Posterior vena cava (tissue), 2 donors: ENCODE results near the gene ABI1. TPM values are rescaled to one million over a fixed set of nuclear protein-coding genes. Genes with fewer than 3 reads are reported as not detected.
"Not testable (repeated sequence)": the region's sequence is repeated elsewhere in the genome, so short reads cannot be mapped to it uniquely, and the experiment has no call there.

ENCODE experiments used
- DNase-seq: peaks from one replicate; pipeline ENCODE4 v3.0.0-alpha.2; 2020; ENCODE audit warnings: low spot score
- intact Hi-C, 2 donors: fragments of 100-400 bp; cut with DNase I; formaldehyde crosslinking; loops; one replicate each; pipeline versions ENCODE4 v1.14.1 to v1.14.2; 2022 to 2023
- total RNA-seq, 2 donors: library from RNA; stranded (reverse); fragmentation: NEBNext Ultra II Directional; extraction: Animal tissue kit (Norgen Biotek cat#: 25700); gene quantifications; one replicate each; pipeline ENCODE4 v1.2.1, GENCODE V29; 2021
- donor health status: DM: yes; HTN: yes; CAD: no.
- donor health status: DM: yes; HTN: yes; CAD: no.

The ABI1 gene
- total RNA-seq, 2 donors from 2014 or later: 42.6 to 50.1 TPM

DNA sequence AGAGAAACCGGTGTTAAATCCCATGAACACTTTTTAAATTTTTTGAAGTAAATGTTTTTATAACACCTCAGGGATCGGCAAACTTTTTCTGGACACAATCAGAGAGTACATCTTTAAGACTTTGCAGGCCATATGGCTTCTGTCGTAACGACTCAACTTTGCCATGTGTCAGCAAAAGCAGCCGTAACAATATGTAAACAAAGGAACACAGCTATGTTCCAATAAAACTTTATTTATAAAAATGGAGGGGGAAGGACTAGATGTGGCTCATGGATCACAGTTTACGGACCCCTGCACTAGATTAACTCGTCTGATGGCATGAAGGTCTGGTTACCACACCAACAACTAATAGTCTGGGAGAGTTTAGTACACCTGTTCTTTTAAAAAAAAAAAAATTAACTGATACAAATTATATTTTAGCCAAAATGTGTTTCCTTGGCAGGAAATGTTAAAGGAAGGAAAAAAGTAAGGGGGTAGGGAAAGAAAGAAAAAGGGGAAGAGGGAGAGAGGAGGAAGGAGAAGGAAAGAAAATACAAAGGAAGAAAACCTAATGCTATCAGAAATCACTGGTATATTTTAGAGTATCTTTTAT, 50.2 kb downstream of the ABI1 start:
- intact Hi-C loops: no loop called here
- no peak for DNase-seq

DNA sequence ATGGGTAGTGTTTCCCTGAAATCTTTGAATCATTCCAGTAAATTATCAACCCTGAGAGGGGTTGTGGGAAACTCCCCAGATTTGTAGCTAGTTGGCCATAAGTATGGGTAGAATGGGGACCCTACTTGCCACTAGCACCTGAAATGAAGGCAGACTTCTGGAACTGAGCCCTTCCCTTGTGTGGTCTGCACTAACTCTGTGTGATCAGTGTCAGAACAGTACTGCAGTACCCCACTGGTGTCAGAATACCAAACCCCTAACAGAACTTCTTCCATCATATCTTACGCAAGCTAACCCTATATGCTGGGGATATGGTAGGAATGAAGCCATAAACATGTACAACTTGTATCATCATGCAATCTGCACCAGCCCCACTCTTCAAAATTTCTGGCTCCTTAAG, 50.8 kb downstream of the ABI1 start:
- intact Hi-C loops: no loop called here
- DNase-seq: no peak

DNA sequence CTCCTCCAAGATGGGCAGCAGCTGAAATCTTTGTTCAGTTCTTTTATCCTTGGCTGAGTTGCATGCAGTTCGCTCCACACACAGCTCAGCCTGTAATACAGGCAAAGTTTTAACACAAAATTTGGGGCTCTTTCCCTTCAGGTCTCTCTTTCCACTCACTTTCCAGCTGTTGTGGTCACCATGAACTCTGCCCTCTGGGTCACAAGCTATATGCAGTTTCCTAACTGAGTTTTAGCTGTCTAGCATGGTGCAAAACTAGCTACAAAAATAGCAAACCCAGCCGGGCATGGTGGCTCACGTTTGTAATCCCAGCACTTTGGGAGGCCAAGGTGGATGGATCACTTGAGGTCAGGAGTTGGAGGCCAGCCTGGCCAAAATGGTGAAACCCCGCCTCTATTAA, 53.2 kb downstream of the ABI1 start:
- intact Hi-C loops: no loop called here
- no peak for DNase-seq

DNA sequence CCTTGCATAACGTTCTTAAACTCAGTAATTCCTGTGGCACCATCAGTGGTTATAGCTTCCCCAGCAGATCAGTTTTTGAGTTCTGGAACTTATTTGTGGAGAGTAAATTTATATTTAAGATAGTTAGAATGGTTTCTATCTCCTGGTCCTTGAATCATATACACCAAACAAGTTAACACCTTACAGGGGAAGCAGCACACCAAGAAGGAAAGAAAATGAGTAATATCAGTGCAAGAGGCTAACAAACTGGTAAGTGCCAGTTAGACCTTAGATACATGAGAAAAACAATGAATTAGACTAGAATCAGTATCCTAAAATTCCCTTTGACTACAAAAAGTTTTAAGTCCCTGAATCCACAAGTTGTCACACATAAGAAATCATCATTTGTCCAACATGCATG, 54.2 kb downstream of the ABI1 start:
- intact Hi-C loops: no loop called here
- DNase-seq: no peak

DNA sequence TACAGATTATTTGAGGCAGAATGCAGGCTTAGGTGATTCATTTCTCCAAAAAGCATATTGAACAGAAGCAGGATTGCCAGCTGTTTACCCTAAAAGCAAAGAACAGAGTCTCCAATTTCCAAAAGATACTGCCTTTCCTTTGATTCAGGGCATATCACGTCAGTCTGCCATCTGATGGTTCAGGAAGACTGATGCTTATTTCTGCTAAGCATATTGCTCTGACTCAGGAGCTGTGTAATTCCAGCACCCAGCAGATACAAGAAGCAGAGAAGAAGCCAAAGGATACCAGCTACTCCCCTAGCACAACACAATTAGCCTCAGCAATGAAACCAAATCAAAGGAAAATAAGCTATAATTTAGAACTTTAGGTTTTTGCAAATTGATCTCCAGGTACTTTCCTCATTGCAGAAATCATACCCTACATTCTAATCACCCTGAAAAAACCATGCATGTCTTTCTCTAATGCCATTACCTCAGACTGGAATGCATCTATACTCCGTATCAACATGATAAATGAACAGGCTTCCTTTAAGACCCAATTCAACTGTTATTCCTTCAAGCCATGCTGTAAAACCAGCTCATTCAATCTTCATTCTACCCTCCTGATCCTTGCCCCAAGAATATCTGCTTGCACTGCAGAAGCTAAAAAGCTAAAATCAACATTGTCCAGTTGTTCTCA, 55.1 kb downstream of the ABI1 start:
- intact Hi-C loops: no loop called here
- DNase-seq: no peak

DNA sequence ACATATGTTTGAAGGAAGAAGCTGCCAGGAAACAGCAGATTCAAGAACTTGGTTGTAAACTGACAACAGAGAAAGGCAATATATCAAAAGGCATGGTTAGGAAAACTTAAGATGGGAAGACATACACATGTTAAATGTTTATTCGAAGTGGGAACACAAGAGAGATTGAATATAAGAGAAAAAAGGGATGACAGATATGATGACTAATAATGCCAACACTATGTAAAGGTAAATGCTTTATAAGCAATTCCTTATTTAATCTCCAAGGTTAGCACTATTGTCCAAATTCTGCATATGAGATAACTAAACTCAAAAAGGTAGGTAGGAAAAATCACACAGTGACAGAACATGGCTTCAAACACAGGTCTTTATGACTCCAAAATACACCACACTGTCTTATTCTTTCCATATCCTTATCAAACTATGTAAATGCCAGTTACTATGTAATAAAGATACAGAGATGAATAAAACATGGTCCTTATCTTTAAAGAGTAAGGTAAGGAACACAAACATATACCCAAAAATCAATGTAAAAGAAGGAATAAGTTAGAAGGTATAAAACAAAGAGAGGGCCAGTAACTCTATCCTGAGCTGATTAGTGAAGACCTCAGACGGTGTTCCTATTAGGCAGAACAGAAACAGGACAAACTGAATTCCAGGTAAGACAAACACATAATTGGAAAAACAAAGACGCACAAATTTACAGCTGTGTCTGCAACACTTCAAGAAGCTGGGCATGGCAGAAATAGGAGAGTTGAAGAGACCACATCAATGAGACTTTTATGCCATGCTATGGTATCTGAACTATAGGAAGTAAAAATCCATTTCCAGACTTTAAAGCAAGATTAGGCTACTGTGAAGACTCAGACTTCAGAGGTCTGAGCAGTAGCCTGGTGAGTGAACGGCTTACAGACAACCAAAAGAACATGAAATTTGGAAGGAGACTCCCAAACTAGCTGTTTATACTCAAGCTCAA, 56.1 kb downstream of the ABI1 start:
- intact Hi-C loops: no loop called here
- no peak for DNase-seq

DNA sequence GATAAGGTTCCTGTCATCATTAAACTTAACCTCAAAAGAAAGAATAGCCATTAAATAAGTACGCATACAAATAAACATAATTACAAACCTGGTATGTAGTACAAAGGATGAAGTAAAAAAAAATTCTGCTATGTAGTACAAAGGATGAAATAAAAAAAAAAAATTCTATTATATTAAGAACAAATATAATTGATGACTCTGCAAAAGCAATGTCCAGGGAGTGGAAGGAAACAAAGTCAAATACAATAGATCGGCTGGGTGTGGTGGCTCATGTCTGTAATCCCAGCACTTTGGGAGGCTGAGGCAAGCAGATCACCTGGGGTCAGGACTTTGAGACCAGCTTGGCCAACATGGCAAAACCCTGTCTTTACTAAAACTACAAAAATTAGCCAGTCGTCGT, 56.9 kb downstream of the ABI1 start:
- intact Hi-C loops: no loop called here
- no peak for DNase-seq

DNA sequence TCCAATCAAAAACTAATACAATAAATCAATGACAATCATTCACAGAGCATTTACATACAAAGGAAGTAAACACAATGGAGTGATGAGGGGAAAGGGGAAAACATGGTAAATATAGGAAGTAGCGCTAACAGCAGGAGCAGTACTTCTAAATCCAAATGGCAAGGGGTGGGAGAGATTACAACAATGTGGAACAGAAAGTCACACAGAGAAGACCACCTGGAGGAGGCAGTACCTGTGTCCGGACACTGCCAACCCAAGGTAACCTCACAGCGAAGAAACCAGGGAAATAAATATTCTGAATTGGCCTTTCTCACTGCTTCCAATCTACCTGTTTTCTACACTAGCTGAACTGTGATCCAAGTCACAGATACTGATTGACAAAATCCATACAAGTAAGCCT, 58.2 kb downstream of the ABI1 start:
- intact Hi-C loops: no loop called here

DNA sequence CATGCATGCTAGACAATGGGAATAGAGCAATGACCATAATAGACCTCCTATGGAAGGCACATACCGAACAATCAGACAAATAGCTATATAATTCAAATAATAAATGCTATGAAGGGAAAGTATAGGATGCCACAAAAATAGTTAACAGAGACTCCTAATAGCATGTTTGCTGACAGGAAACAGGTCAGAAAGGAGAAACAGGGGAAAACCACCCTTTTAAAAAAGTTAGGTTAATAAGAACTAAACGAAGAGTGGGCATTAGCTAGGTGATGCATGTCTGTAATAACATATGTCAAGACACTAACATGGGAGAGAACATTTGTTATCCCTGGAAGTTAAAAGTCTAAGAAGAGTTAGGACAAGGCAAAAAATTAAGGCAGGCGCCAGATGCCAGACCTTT, 58.9 kb downstream of the ABI1 start:
- intact Hi-C loops: no loop called here
- DNase-seq: no peak

More for the DNA sequence above, 58.2 kb downstream of the ABI1 start:
- no peak for DNase-seq

DNA sequence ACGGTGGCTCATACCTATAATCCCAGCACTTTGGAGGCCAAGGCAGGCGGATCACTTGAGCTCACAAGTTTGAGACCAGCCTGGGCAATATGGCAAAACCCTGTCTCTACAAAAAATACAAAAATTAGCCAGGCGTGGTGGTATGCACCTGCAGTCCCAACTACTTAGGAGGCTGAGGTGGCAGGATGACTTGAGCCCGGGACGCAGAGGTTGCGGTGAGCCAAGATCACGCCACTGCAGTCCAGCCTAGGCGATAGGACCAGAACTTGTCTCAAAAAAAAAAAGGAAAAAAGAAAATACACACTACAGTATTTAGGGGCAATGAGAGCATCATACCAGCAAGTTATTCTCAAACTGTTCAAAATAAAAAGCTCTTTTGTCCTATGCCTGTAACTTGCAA, 59.5 kb downstream of the ABI1 start:
- intact Hi-C loops: no loop called here
- DNase-seq: no peak

DNA sequence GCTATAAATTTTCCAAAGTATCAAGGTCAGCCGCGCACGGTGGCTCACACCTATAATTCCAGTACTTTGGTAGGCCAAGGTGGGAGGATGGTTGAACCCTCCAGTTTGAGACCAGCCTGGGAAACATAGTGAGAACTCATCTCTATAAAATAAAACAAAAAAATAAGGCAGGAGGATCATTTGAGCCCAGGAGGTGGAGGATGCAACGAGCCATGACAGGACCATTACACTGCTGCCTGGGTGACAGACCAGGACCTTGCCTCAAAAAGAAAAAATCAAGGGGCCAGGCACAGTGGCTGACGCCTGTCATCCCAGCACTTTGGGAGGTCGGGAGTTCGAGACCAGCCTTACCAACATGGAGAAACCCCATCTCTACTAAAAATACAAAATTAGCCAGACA, 60.3 kb downstream of the ABI1 start:
- intact Hi-C loops: no loop called here
- no peak for DNase-seq

DNA sequence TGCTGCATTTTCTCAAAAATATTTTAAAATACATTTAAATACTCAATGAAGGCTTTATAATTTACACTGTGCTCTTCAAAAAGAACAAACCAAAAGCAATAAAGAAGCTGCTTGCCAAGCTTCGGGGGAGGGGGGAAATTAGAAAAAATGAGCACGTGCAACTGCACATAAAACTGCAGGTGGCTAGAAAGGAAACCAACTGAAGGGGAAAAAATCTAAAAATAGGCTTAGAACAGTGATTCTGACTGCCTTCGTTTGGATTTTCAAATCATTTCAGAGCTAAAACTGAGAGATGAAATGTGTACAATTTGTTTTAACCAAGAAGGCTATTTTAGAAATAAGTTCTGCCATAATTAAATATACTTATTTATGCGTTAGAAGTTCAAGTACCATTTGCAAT, 61.4 kb downstream of the ABI1 start:
- intact Hi-C loops: no loop called here

DNA sequence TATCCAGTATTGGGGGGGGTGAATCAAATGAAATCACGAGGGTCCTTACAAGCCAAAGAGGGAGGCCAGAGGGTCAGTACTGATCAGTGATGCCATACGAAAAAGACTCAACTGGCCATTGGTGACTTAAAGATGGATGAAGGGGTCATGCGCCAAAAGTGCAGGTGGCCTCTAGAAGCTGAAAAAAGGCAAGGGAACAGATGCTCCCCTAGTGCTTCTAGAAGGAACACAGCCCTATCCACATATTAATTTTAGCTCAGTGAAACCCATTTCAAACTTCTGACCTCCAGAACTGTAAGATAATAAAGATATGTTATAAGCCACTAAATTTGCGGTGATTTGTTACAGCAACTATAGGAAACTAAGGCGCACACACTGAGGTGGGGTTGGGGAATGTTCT, 62.5 kb downstream of the ABI1 start:
- DNase-seq: no peak
- intact Hi-C loops: no loop called here

More for the DNA sequence above, 61.4 kb downstream of the ABI1 start:
- no peak for DNase-seq

DNA sequence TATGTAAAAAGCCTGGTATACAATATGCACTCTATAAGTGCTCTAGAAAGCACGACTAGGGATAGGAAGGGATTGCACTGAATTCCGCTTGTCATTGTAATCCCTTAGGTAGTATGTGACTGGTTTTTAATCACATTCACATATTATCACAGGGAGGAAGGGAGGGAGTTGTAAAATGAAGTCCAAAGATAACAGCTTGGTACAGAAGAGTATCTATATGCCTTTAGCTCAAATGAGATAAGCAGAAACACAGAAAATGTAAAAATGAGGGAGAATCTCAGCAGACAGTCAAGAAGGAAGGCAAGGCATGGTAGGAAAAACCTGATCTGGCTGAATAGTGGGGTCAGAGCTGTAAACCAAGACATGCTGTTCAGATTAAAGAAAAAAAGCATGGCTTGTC, 63.4 kb downstream of the ABI1 start:
- no peak for DNase-seq
- intact Hi-C loops: no loop called here

DNA sequence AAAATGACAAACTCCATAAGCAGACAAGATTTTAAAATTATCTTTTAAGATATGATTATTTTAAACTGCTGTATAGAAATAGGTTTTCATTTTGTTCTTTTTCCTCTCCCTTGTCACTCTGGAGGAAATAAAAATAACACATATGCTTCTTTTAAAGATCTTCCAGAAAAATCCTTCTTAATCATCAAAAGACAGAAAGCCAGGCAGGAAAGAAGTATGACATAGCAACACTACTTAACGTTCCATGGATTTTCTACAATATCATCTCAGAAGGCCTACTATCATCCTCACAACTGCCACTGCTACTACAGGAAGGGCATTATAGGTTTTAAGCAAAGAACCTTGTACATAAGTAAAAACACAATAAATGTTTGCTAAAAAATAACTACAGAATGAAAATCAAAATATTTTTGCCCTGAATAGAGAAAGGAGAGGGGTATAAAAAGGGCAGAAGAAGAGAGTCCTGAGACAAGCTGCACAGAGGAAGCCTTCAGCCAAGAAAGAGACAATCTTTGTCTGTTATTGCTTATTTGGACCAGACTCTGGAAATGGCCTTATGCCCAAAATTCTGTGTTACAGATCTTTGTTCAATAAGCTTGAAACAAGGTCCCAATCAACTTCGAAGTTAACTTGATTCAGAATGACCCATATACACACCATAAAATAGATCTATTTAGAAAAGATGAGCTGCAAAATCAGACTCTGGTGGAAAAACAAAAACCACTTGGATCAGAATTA, 67.8 kb downstream of the ABI1 start:
- intact Hi-C loops: loop anchor here in 1 of 2 donors (5.0 kb wide), 1 partner anchor 451 kb away; no protein-coding TSS in a partner anchor
- no peak for DNase-seq

DNA sequence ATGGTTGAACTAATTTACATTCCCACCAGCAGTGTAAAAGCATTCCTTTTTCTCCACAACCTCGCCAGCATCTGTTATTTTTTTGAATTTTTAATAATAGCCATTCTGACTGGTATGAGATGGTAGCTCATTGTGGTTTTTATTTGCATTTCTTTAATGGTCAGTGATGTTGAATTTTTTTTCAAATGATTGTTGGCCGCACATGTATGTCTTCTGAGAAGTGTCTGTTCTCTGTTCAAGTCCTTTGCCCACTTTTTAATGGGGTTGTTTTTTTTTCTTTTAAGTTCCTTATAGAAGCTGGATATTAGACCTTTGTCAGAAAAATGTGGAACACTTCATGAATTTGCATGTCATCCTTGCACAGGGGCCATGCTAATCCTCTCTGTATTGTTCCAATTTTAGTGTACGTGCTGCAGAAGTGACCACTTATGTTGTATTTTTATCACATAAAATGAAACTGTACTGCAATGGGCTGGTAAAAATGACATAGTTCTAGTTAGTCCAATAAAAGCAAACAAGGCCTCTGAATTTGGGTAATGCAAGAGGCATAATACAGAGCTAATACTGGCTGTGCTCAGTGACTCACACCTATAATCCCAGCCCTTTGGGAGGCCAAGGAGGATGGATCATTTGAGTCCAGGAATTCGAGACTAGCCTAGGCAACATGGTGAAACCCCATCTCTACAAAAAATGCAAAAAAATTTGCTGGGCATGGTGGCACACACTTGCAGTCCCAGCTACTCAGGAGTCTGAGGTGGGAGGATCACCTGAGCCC, 70.3 kb downstream of the ABI1 start:
- DNase-seq: no peak
- intact Hi-C loops: loop anchor here in 1 of 2 donors (5.0 kb wide), 1 partner anchor 448 kb away; no protein-coding TSS in a partner anchor

DNA sequence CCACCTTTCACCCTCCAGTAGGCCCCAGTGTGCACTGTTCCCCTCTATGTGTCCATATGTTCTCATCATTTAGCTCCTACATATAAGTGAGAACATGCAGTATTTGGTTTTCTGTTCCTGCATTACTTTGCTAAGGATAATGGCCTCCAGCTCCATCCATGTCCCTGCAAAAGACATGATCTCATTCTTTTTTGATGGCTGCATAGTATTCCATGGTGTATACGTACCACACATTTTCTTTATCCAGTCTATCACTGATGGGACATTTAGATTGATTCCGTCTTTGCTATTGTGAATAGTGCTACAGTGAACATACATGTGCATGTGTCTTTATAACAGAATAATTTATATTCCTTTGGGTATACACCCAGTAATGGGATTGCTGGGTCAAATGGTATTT, 71.0 kb downstream of the ABI1 start:
- intact Hi-C loops: loop anchor here in 1 of 2 donors (5.0 kb wide), 1 partner anchor 447 kb away; no protein-coding TSS in a partner anchor
- not testable (repeated sequence) for DNase-seq

DNA sequence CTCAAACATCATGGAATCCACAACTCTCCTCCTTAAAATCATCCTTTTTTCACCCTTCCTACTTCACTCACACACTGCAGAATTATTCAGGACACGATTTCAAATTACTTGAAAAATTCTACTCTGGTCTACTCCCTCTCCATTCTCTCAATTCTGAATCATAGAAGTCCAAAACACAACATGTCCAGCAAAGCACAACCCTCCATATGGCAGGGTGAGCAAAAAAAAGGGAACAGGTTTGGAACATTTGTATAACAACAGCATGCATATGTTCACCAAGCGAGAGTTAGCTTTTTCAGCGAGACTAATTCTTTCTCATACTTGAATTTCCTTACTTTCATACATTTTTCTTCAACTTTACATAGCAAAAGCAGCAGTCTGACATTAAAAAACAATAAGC, 73.4 kb downstream of the ABI1 start:
- intact Hi-C loops: no loop called here
- no peak for DNase-seq

DNA sequence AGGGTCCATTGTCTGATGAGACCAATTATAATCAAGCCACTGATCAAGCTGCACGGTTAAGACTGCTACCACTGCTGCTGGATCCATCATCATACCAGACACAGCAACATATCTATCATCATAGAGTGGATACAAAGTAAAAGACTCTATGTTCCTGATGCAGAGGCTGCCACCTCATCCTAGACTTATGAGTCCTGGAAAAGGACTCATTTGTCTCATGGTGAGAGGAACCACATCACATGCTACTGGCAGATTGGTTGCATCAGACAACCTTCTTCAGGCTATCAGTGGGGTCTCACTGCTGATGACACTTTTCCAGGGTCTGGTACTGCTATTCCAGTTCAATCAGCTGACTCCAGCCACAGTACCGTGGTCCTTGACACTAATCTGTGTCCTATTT, 79.0 kb downstream of the ABI1 start:
- intact Hi-C loops: no loop called here
- no peak for DNase-seq
